ENCODE results near the gene SGTA.

SGTA gene

DNA sequence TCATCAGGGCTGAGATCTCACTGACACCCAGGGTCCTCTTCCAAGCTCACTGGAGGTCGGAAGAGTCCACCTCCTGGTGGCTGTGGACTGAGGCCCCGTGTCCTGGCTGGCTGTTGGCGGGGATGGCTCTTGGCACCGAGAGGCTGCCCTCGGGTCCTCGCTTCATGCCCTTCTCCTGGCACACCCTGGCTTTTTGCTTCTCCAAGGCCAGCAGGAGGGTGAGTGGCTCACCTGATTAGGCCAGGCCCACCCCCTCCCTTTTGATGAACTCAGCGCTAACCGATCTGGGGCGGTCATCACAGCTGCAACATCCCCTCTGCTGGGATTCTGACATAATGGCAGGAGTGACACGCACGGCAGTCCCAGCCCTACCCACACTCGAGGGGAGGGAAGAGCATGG, 47.7 kb downstream of the SGTA start:
- Histone ChIP-seq H2AFZ (ENCODE audit: low read length) (no peak overlapping the region), H3K79me2 (ENCODE audit: insufficient read depth, low read length) (peaks cover 62% of the 10 kb centered on the region), H4K20me1 (ENCODE audit: insufficient read depth, low read length, poor library complexity, severe bottlenecking) (peaks cover 62% of the 10 kb centered on the region), H3K9me2 (replicated peaks; ENCODE audit: low read depth, low read length) (no peaks in the 10 kb centered on the region), H3K4me1 (ENCODE audit: insufficient read depth, low read length, poor library complexity, severe bottlenecking) (peaks cover 17% of the 10 kb centered on the region), H3F3A (ENCODE audit: low read depth) (peaks cover 6% of the 10 kb centered on the region), H3K4me2 (ENCODE audit: low read depth, low read length, poor library complexity, severe bottlenecking) (peak overlapping the region; percentile 78), H3K4me3 (ENCODE audit: low read length, poor library complexity, severe bottlenecking) (peak overlapping the region; percentile 100), H3K27me3 (ENCODE audit: insufficient read depth, low read length, poor library complexity, severe bottlenecking) (peaks cover 5% of the 10 kb centered on the region), H3K9ac (ENCODE audit: low read depth, low read length, poor library complexity, severe bottlenecking) (no peak overlapping the region), H3K9me3 (ENCODE audit: insufficient read depth, low read depth, low read length) (peaks cover 5% of the 10 kb centered on the region; the same call in 1 of the 2 replicates), H3K36me3 (ENCODE audit: insufficient read depth, low read length) (peaks cover 59% of the 10 kb centered on the region; the same call in 1 of the 2 replicates)
- TF ChIP-seq, protein P1, sequence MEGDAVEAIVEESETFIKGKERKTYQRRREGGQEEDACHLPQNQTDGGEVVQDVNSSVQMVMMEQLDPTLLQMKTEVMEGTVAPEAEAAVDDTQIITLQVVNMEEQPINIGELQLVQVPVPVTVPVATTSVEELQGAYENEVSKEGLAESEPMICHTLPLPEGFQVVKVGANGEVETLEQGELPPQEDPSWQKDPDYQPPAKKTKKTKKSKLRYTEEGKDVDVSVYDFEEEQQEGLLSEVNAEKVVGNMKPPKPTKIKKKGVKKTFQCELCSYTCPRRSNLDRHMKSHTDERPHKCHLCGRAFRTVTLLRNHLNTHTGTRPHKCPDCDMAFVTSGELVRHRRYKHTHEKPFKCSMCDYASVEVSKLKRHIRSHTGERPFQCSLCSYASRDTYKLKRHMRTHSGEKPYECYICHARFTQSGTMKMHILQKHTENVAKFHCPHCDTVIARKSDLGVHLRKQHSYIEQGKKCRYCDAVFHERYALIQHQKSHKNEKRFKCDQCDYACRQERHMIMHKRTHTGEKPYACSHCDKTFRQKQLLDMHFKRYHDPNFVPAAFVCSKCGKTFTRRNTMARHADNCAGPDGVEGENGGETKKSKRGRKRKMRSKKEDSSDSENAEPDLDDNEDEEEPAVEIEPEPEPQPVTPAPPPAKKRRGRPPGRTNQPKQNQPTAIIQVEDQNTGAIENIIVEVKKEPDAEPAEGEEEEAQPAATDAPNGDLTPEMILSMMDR (conservative IDR thresholded peaks at IDR 0.05; ENCODE audit: low read length): no peak
- no peak for TF ChIP-seq EZH2phosphoT487 (IDR thresholded peaks at IDR 0.05; ENCODE audit: borderline replicate concordance)

- Histone ChIP-seq H3K4me2 (ENCODE audit: low read depth, low read length, poor library complexity, severe bottlenecking) (peak overlapping the region; percentile 78), H3K79me2 (ENCODE audit: insufficient read depth, low read length) (peaks cover 62% of the 10 kb centered on the region), H4K20me1 (ENCODE audit: insufficient read depth, low read length, poor library complexity, severe bottlenecking) (peaks cover 62% of the 10 kb centered on the region), H2AFZ (ENCODE audit: low read length) (no peak overlapping the region), H3F3A (ENCODE audit: low read depth) (peaks cover 6% of the 10 kb centered on the region), H3K4me3 (ENCODE audit: low read length, poor library complexity, severe bottlenecking) (no peak overlapping the region), H3K9me2 (replicated peaks; ENCODE audit: low read depth, low read length) (no peaks in the 10 kb centered on the region), H3K27me3 (ENCODE audit: insufficient read depth, low read length, poor library complexity, severe bottlenecking) (peaks cover 5% of the 10 kb centered on the region), H3K9me3 (ENCODE audit: insufficient read depth, low read depth, low read length) (peaks cover 5% of the 10 kb centered on the region; the same call in 1 of the 2 replicates), H3K36me3 (ENCODE audit: insufficient read depth, low read length) (peaks cover 59% of the 10 kb centered on the region; the same call in 1 of the 2 replicates), H3K4me1 (ENCODE audit: insufficient read depth, low read length, poor library complexity, severe bottlenecking) (peaks cover 17% of the 10 kb centered on the region), H3K9ac (ENCODE audit: low read depth, low read length, poor library complexity, severe bottlenecking) (no peak overlapping the region)
- TF ChIP-seq, protein P1 (conservative IDR thresholded peaks at IDR 0.05; ENCODE audit: low read length): no peak
- no peak for TF ChIP-seq EZH2phosphoT487 (IDR thresholded peaks at IDR 0.05; ENCODE audit: borderline replicate concordance)
Observed at GRCh38 chr19:2734589-2735288, 48.3 kb downstream of the SGTA start.

DNA sequence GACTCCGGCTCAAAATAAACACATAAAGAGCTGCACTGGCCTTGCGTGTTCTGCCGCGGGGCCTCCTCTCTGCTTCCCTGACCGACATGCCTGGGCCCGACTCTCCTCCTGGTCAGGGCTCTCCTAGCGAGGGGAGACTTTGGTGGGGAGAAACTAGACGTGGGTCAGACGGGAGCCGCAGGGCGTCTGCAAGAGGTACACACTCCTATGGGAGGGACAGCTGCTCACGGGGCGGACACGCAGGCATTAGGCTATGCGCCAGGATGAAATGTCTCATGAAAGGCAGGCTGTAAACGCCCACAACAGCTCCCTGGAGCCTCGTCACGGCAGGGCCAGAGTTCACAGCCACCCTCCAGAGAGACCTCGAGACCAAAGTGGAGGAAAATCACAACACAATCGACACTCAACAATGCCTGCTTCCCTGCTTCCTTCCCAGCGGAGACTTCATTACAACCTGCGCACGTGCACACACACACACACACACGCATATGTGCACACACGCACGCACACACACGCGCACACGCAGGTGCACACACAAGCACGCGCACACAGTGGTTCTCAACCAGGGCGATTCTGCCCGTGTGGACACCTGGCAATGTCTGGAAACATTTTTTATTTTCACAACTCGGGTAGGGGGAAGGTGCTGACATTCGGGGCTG, 49.0 kb downstream of the SGTA start:
- Histone ChIP-seq H3K36me3 (ENCODE audit: insufficient read depth, low read length) (peaks cover 59% of the 10 kb centered on the region; the same call in 1 of the 2 replicates), H2AFZ (ENCODE audit: low read length) (no peak overlapping the region), H3K9me3 (ENCODE audit: insufficient read depth, low read depth, low read length) (peaks cover 5% of the 10 kb centered on the region; the same call in 1 of the 2 replicates), H3K4me2 (ENCODE audit: low read depth, low read length, poor library complexity, severe bottlenecking) (peak overlapping the region; percentile 8), H3K9ac (ENCODE audit: low read depth, low read length, poor library complexity, severe bottlenecking) (no peak overlapping the region), H3K4me3 (ENCODE audit: low read length, poor library complexity, severe bottlenecking) (no peak overlapping the region), H3K27me3 (ENCODE audit: insufficient read depth, low read length, poor library complexity, severe bottlenecking) (no peaks in the 10 kb centered on the region), H3K9me2 (replicated peaks; ENCODE audit: low read depth, low read length) (no peaks in the 10 kb centered on the region), H3K79me2 (ENCODE audit: insufficient read depth, low read length) (peaks cover 55% of the 10 kb centered on the region), H3F3A (ENCODE audit: low read depth) (peaks cover 1% of the 10 kb centered on the region), H3K4me1 (ENCODE audit: insufficient read depth, low read length, poor library complexity, severe bottlenecking) (peaks cover 17% of the 10 kb centered on the region), H4K20me1 (ENCODE audit: insufficient read depth, low read length, poor library complexity, severe bottlenecking) (peaks cover 57% of the 10 kb centered on the region)
- TF ChIP-seq, protein P1 (conservative IDR thresholded peaks at IDR 0.05; ENCODE audit: low read length): no peak
- TF ChIP-seq EZH2phosphoT487 (IDR thresholded peaks at IDR 0.05; ENCODE audit: borderline replicate concordance): no peak
